Activated CD4-positive, alpha-beta T cell treated with anti-CD3 and anti-CD28 coated beads for 4 hours (primary cell): ENCODE results near the gene THAP4.
A peak's percentile ranks its signal among the peaks of the same experiment; 100 is the strongest.

ENCODE experiments used
- DNase-seq, 2 donors: peaks; one replicate each; pipeline ENCODE4 v3.0.0-alpha.2; 2020

The THAP4 gene

GRCh38 chr2:241637018-241637794, at the start of gene THAP4, which contains the start of gene ATG4B:
THAP4 (minus strand) TSS chr2:241637158; CDS start chr2:241637017, 141 bp downstream.
ATG4B (plus strand) TSS chr2:241637693; CDS start chr2:241637715, 22 bp downstream.
- peak; percentile 68 to 76 for DNase-seq

GRCh38 chr2:241686324-241686649, 49.3 kb upstream of the THAP4 start:
- no peak for DNase-seq

- DNase-seq, result no peak
Measured at GRCh38 chr2:241680827-241681599, 44.1 kb upstream of the THAP4 start.

GRCh38 chr2:241680044-241680443, 43.1 kb upstream of the THAP4 start:
- DNase-seq, result no peak

GRCh38 chr2:241678784-241679540, 42.0 kb upstream of the THAP4 start:
- no peak for DNase-seq

GRCh38 chr2:241678307-241678706, 41.3 kb upstream of the THAP4 start:
- DNase-seq, result no peak

- no peak for DNase-seq
Measured at GRCh38 chr2:241677392-241677791, 40.4 kb upstream of the THAP4 start.

- no peak for DNase-seq
Measured at GRCh38 chr2:241676665-241677064, 39.7 kb upstream of the THAP4 start.

- no peak for DNase-seq
Measured at GRCh38 chr2:241675885-241676284, 38.9 kb upstream of the THAP4 start.

- DNase-seq, result no peak
Measured at GRCh38 chr2:241673797-241674725, 37.1 kb upstream of the THAP4 start.

- DNase-seq, result no peak
Measured at GRCh38 chr2:241673189-241673663, 36.3 kb upstream of the THAP4 start.

- DNase-seq, result no peak
Measured at GRCh38 chr2:241672243-241673188, 35.6 kb upstream of the THAP4 start.

GRCh38 chr2:241671457-241672240, 34.7 kb upstream of the THAP4 start:
- DNase-seq, result no peak

GRCh38 chr2:241670333-241671110, 33.6 kb upstream of the THAP4 start:
- no peak for DNase-seq

GRCh38 chr2:241668839-241669238, 31.9 kb upstream of the THAP4 start:
- DNase-seq, result no peak

- no peak for DNase-seq
Measured at GRCh38 chr2:241668354-241668753, 31.4 kb upstream of the THAP4 start.

GRCh38 chr2:241666627-241667400, 29.9 kb upstream of the THAP4 start:
- DNase-seq, result no peak

- DNase-seq, result no peak
Measured at GRCh38 chr2:241665731-241666440, 28.9 kb upstream of the THAP4 start.
